Upper lobe of right lung (tissue), 1 donor: Measurements from ENCODE around the gene ITPRIP. TPM values are rescaled to one million over a fixed set of nuclear protein-coding genes. Genes with fewer than 3 reads are reported as not detected.

Experiments
- ATAC-seq: fragments of 200-7000 bp; cut with Tn5 transposase; one replicate; pipeline ENCODE4 v1.9.1; 2020; ENCODE audit warnings: mild to moderate bottlenecking, moderate library complexity
- DNase-seq: peaks from one replicate; pipeline ENCODE4 v3.0.0-alpha.2; 2020
- H3K27ac ChIP-seq: fragments of 200-600 bp; one replicate; pipeline ENCODE4 v1.8.0; 2022
- H3K27me3 ChIP-seq: fragments of 200-600 bp; one replicate; pipeline ENCODE4 v1.8.0; 2022; ENCODE audit warnings: mild to moderate bottlenecking
- H3K36me3 ChIP-seq: fragments of 200-600 bp; one replicate; pipeline ENCODE4 v1.8.0; 2022
- H3K4me1 ChIP-seq: fragments of 200-600 bp; one replicate; pipeline ENCODE4 v1.8.0; 2022
- H3K4me3 ChIP-seq: fragments of 200-600 bp; one replicate; pipeline ENCODE4 v1.8.0; 2022; ENCODE audit warnings: mild to moderate bottlenecking
- H3K9me3 ChIP-seq: fragments of 200-600 bp; one replicate; pipeline ENCODE4 v1.8.0; 2022
- intact Hi-C: fragments of 100-400 bp; cut with DNase I; formaldehyde crosslinking; loops from one replicate; pipeline ENCODE4 v1.11.0; 2022
- total RNA-seq: library from RNA; stranded (reverse); fragmentation: NEBNext Ultra II Directional; extraction: Animal tissue kit (Norgen Biotek cat#: 25700); gene quantifications from one replicate; pipeline ENCODE4 v1.2.1, GENCODE V29; 2021
- TF ChIP-seq, protein P1 (sequence below): fragments of 200-600 bp; IDR thresholded peaks from one replicate; pipeline ENCODE4 v1.8.0; 2022; ENCODE audit warnings: antibody characterized with exemption
- donor health status: DM: no; HTN: yes; CAD: no; lungs with severe emphysema.

The ITPRIP gene
- total RNA-seq, 1 donor from 2014 or later = 34.4 TPM

DNA sequence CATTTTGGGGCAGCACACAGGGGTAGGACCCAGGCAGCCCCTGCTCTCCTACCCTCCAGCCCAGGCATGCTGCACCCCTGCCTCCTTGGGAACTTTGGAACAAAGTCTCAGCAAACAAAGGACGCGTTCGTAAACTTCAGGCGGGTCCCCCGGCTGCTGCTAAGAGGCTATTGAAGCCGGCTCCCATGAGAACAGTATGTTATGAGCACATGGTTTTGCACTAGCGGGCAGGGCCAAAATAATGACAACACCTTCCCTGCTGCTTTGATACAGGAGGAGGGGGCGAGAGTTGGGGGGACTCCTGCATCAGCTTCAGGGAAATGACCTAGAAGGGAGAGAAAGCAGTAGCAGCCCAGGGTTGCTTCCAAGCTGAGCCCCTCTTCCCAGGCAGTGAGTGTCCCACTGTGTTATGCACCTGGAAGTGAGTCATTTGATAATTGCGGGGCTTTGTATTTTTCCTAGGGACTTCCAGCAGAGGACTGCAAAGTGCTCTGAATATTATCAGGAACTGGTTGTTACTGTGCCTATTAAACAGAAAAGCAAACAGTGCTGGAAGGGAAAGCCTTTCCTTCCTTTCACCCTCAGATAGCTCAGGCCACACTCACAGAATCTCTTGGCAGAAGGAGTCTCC is 6.9 kb downstream of the ITPRIP start:
- Histone ChIP-seq H3K27ac (peak overlapping the region; percentile 91), H3K36me3 (peaks cover 4% of the 10 kb centered on the region), H3K9me3 (no peaks in the 10 kb centered on the region), H3K4me3 (no peak overlapping the region), H3K27me3 (no peaks in the 10 kb centered on the region), H3K4me1 (peaks cover 96% of the 10 kb centered on the region)
- peak; percentile 16 for ATAC-seq
- TF ChIP-seq, protein P1, sequence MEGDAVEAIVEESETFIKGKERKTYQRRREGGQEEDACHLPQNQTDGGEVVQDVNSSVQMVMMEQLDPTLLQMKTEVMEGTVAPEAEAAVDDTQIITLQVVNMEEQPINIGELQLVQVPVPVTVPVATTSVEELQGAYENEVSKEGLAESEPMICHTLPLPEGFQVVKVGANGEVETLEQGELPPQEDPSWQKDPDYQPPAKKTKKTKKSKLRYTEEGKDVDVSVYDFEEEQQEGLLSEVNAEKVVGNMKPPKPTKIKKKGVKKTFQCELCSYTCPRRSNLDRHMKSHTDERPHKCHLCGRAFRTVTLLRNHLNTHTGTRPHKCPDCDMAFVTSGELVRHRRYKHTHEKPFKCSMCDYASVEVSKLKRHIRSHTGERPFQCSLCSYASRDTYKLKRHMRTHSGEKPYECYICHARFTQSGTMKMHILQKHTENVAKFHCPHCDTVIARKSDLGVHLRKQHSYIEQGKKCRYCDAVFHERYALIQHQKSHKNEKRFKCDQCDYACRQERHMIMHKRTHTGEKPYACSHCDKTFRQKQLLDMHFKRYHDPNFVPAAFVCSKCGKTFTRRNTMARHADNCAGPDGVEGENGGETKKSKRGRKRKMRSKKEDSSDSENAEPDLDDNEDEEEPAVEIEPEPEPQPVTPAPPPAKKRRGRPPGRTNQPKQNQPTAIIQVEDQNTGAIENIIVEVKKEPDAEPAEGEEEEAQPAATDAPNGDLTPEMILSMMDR = no peak
- intact Hi-C loops = no loop called here
- no peak for DNase-seq

DNA sequence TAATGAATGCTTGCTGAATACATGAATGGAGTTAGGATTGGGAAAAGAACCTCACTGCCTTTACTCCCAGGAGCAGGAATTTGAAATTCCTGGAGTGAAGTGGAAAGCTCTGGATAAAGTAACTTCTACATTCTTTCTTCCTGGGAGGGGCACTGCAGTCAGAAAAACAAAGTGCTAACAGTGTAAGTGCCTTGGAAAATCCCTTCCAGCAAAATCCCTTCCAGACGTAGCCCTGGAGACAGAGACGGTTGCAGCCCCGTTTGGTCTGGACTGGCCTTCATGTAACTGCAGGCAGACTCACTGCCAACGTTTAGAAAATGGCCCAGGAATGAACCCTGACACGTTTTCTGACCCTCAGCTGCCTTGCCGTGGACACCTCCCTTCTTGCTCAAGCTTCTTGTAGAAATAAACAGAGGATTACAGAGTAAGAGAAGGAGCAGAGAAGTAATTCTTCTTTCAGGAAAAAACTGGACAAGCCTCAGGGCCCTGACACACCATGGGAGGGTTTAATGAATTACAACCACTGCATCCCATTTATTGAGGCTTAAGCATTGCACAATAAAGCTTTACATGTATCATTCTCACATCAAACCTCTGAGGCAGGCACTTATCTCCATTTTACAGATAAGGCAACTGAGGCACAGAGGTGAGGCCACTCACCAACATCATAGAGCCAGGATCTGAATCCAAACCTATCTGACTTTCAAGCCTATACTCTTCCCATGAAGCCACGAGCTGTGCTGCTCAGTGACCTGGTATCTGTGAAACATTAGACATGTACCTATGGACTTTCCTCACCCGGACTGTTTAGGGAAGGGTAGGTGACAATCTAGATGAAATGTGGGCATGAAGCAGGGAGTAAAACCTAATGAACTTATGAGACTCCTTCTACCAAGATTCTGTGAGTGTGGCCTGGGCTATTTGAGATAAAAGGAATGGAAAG is 7.8 kb downstream of the ITPRIP start:
- peaks cover 4% of the 10 kb centered on the region for H3K36me3 ChIP-seq
- no peaks in the 10 kb centered on the region for H3K9me3 ChIP-seq
- TF ChIP-seq, protein P1 = no peak
- DNase-seq = no peak
- intact Hi-C loops = no loop called here
- H3K27ac ChIP-seq = peak overlapping the region; percentile 91
- ATAC-seq = peak; percentile 4
- H3K4me1 ChIP-seq = peaks cover 96% of the 10 kb centered on the region
- H3K4me3 ChIP-seq = no peak overlapping the region
- no peaks in the 10 kb centered on the region for H3K27me3 ChIP-seq

DNA sequence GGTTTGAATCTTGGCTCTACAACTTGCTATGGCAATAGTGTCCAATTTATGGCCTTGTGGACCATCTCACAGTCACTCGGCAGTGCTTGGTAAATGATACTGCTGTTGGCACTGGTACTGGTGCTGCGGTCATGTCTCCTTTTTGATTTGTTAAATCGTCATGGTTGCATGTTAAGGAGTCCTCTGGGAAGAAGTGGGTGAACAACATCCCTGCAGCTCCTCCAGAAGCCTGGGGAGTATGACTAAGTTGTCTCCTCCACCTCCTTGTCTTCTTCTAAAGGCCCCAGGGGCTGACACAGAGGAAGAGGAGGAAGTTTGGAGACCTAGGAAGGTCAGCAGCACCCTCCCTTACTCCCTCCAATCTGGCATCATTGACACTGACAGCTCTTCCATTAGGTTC is 8.5 kb downstream of the ITPRIP start:
- Histone ChIP-seq H3K27me3 (no peaks in the 10 kb centered on the region), H3K27ac (peak overlapping the region; percentile 91), H3K4me3 (no peak overlapping the region), H3K36me3 (peaks cover 4% of the 10 kb centered on the region), H3K4me1 (peaks cover 96% of the 10 kb centered on the region), H3K9me3 (no peaks in the 10 kb centered on the region)
- intact Hi-C loops = no loop called here
- DNase-seq (no peak), ATAC-seq (no peak)
- TF ChIP-seq, protein P1 = no peak

DNA sequence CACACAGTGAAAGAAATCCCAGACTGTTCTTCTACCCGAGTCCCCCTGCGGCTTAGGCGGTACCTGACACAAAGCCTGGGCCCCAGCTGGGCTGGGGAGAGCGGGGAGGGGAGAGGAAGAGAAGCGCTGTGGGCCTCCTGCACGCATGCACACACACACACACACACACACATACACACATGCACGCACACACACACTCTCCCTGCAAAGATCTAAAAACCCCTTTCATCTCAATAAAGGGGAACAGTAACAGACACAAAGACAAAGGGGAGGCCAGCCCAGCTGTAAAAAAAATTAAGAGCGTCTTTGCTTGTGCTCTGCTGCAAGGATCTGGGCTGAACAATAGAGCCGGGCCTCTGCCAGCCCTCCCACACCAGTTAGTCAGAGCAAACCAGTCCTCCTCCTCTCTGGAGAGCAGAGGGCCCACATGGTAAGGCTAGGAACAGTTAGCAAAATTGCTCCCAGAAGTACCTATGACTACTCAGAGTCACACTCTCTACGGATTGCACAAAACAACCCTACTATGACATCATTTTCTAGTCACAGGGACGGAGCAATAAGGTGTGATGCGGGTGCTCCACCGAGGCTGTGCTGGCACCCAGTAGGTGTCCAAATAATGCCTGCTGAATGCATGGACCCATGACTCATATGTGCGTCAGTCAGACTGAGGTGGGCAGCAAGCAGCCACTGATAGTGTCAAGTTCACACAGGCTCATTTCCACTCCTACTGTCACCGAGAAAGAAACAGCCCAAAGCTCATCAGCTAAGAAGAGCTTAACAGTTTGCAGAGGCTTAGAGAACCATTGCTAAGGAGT is 9.2 kb downstream of the ITPRIP start:
- Histone ChIP-seq H3K36me3 (no peaks in the 10 kb centered on the region), H3K4me1 (peaks cover 98% of the 10 kb centered on the region)

DNA sequence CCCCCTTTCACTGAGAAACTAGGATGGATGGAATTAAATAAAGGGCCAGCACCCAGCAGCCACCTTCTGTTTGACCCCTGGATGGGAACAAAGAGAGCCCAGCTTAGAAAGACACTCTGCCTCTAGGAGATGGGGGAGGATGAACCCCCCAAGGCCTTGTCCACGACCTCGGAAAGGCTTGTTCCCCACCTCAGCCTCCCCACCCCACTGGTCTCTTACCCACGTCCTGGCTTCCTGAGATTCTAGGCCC is 9.7 kb downstream of the ITPRIP start:
- DNase-seq (no peak), ATAC-seq (no peak)
- no peaks in the 10 kb centered on the region for H3K27me3 ChIP-seq
- H3K4me1 ChIP-seq = peaks cover 100% of the 10 kb centered on the region
- intact Hi-C loops = no loop called here
- TF ChIP-seq, protein P1 = no peak
- H3K27ac ChIP-seq = peak overlapping the region; percentile 91
- H3K4me3 ChIP-seq = peak overlapping the region; percentile 14
- no peaks in the 10 kb centered on the region for H3K36me3 ChIP-seq
- no peaks in the 10 kb centered on the region for H3K9me3 ChIP-seq

More for the DNA sequence above, 9.2 kb downstream of the ITPRIP start:
- intact Hi-C loops = no loop called here
- no peak for DNase-seq
- Histone ChIP-seq H3K27me3 (no peaks in the 10 kb centered on the region), H3K9me3 (no peaks in the 10 kb centered on the region), H3K27ac (peak overlapping the region; percentile 91), H3K4me3 (peak overlapping the region; percentile 14)
- TF ChIP-seq, protein P1 = no peak
- peak; percentile 62 for ATAC-seq
